SIG-M5 treated with dmso at 0.1 percent for 504 hours (cell line): Measurements from ENCODE around the gene GAS2L3.
"Not testable (repeated sequence)": the region's sequence is repeated elsewhere in the genome, so short reads cannot be mapped to it uniquely, and the experiment has no call there.

Source experiments
- DNase-seq: peaks from one replicate; lab custom pipeline; 2025; ENCODE audit not compliant: unreplicated experiment; lab: John Stamatoyannopoulos, UW

Gene GAS2L3

GRCh38 chr12:100574187-100575074 is 947 bp downstream of the GAS2L3 start:
- DNase-seq = no peak

- peak; percentile 22 for DNase-seq
Observed at GRCh38 chr12:100576331-100577036, 3.0 kb downstream of the GAS2L3 start.

GRCh38 chr12:100578923-100579322 is 5.4 kb downstream of the GAS2L3 start:
- no peak for DNase-seq

GRCh38 chr12:100579844-100580243 is 6.4 kb downstream of the GAS2L3 start:
- no peak for DNase-seq

- DNase-seq = no peak
Observed at GRCh38 chr12:100584256-100584655, 10.8 kb downstream of the GAS2L3 start.

GRCh38 chr12:100591979-100592378 is 18.5 kb downstream of the GAS2L3 start:
- no peak for DNase-seq

- DNase-seq = no peak
Observed at GRCh38 chr12:100593490-100593889, 20.0 kb downstream of the GAS2L3 start.

- no peak for DNase-seq
Observed at GRCh38 chr12:100601626-100602025, 28.1 kb downstream of the GAS2L3 start.

- DNase-seq = not testable (repeated sequence)
Observed at GRCh38 chr12:100602997-100603396, 29.5 kb downstream of the GAS2L3 start.

- no peak for DNase-seq
Observed at GRCh38 chr12:100608776-100609175, 35.3 kb downstream of the GAS2L3 start.

GRCh38 chr12:100610666-100611430 is 37.4 kb downstream of the GAS2L3 start:
- no peak for DNase-seq

GRCh38 chr12:100612606-100613005 is 39.1 kb downstream of the GAS2L3 start:
- no peak for DNase-seq

GRCh38 chr12:100624571-100624970 is 51.1 kb downstream of the GAS2L3 start:
- no peak for DNase-seq

GRCh38 chr12:100632445-100632892 is 59.0 kb downstream of the GAS2L3 start:
- DNase-seq = no peak

- not testable (repeated sequence) for DNase-seq
Observed at GRCh38 chr12:100633082-100633785, 59.8 kb downstream of the GAS2L3 start.

- no peak for DNase-seq
Observed at GRCh38 chr12:100643246-100643645, 69.8 kb downstream of the GAS2L3 start.

GRCh38 chr12:100646896-100647295 is 73.4 kb downstream of the GAS2L3 start:
- DNase-seq = no peak

- no peak for DNase-seq
Observed at GRCh38 chr12:100651108-100651507, 77.6 kb downstream of the GAS2L3 start.

GRCh38 chr12:100651694-100652093 is 78.2 kb downstream of the GAS2L3 start:
- DNase-seq = no peak

- DNase-seq = no peak
Observed at GRCh38 chr12:100652488-100652887, 79.0 kb downstream of the GAS2L3 start.

- no peak for DNase-seq
Observed at GRCh38 chr12:100656141-100656540, 82.7 kb downstream of the GAS2L3 start.
